Skeletal muscle satellite cell (primary cell): ENCODE data around the gene NFIB.

Experiments used
- H3K27me3 ChIP-seq: 2 replicates; pipeline ENCODE4 v1.7.0; 2013; ENCODE audit warnings: low read length; ENCODE audit not compliant: control insufficient read depth, insufficient read depth
- H3K36me3 ChIP-seq: 2 replicates; pipeline ENCODE4 v1.7.0; 2013; ENCODE audit warnings: mild to moderate bottlenecking, control low read depth, low read length; ENCODE audit not compliant: insufficient read depth
- H3K4me1 ChIP-seq: 2 replicates; pipeline ENCODE4 v1.7.0; 2013; ENCODE audit warnings: low read length; ENCODE audit not compliant: control insufficient read depth, insufficient read depth
- H3K4me2 ChIP-seq: 2 replicates; pipeline ENCODE4 v1.7.0; 2013; ENCODE audit warnings: mild to moderate bottlenecking, low read length
- H3K4me3 ChIP-seq: 2 replicates; pipeline ENCODE4 v1.7.0; 2013; ENCODE audit warnings: low read length
- H3K9ac ChIP-seq: 2 replicates; pipeline ENCODE4 v1.7.0; 2013; ENCODE audit warnings: mild to moderate bottlenecking, low read depth, low read length, moderate library complexity
- H3K9me3 ChIP-seq: replicated peaks from 2 replicates; pipeline ENCODE4 v1.7.0; 2013; ENCODE audit warnings: mild to moderate bottlenecking, control low read depth, low read length

NFIB gene

DNA sequence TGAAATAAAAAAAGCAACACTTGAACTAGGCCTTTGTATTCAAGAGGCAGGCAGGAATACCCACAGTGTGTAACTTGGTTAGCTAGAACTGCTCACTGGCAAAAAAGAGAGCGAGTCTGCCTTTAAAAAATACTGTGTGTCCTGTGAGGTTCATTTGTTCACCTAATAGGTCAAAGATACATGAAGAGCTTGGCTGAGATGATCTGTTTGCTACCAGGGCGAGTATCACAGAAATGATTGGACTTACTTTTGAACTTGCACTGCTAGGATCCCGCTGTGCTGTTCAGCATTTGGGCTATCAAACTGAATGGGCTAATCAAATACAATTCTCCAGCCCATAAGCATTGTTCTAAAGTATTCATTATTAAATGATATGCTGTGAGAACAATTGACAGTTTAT is 229.1 kb downstream of the NFIB start:
- no peak overlapping the region for H3K4me2 ChIP-seq
- H3K9ac ChIP-seq = no peak overlapping the region

DNA sequence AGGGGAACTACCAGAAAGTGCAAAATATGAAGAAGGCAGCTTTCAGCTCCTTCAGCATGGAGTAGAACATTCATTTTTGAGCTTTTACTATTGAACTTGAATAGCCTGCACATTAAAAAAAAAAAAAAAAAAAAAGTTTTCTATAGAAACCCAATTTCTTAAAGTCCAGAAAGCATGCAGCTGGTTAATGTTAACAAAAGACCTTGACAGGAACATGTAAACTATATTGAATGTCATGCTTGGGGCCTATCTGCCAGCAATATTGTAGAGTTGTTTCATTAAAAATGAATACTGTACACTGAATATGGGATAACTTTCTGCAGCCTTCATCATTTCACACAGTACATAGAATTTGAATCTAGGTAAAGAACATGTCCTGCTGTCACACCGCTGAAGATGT is 230.6 kb downstream of the NFIB start:
- Histone ChIP-seq H3K9me3 (no peaks in the 10 kb centered on the region), H3K9ac (no peak overlapping the region), H3K4me2 (no peak overlapping the region), H3K4me1 (no peaks in the 10 kb centered on the region), H3K27me3 (no peaks in the 10 kb centered on the region), H3K4me3 (no peak overlapping the region), H3K36me3 (no peaks in the 10 kb centered on the region)

More for the DNA sequence above, 229.1 kb downstream of the NFIB start:
- no peak overlapping the region for H3K4me3 ChIP-seq
- no peaks in the 10 kb centered on the region for H3K9me3 ChIP-seq
- no peaks in the 10 kb centered on the region for H3K27me3 ChIP-seq
- H3K36me3 ChIP-seq = no peaks in the 10 kb centered on the region
- peaks cover 13% of the 10 kb centered on the region for H3K4me1 ChIP-seq

DNA sequence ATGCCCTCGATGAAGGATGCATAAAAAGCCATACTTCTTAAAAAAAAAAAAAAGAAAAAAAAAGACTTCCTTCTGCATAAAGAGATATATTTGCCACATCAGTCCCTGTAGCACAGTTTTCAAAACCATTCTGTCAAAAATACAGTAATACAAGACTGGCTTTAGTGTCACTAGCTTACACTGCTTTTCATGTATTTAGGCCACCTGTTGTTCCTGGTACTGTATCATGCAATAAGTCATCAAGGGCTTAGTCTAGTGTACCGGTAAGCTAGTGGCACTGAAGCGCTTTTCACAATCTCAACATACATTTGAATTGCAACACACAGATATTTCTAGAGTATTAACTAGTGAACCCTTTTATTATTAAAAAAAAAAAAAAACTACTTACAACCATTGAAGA is 231.2 kb downstream of the NFIB start:
- H3K9me3 ChIP-seq = no peaks in the 10 kb centered on the region
- H3K27me3 ChIP-seq = no peaks in the 10 kb centered on the region
- no peak overlapping the region for H3K9ac ChIP-seq
- no peaks in the 10 kb centered on the region for H3K4me1 ChIP-seq
- H3K36me3 ChIP-seq = no peaks in the 10 kb centered on the region
- H3K4me3 ChIP-seq = no peak overlapping the region
- H3K4me2 ChIP-seq = no peak overlapping the region

DNA sequence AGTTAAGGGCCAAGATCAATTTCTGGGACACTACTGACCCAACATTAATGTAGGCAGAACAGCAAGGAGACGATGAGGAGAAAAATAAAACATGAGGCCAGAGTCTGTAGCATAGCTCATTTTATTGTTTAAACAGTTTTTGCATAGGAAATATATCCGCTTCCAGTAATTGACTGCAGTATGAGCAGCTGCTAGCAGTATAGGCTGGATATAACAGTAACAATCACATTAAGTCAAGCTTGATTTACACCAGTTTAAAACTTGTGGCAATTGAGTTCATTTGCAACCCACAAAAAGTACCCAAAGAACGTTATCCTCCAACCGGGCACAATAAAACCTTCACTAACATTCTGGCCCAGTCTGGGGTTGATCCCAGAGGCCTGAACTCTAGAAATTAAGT is 232.2 kb downstream of the NFIB start:
- no peak overlapping the region for H3K9ac ChIP-seq
- H3K4me3 ChIP-seq = no peak overlapping the region

DNA sequence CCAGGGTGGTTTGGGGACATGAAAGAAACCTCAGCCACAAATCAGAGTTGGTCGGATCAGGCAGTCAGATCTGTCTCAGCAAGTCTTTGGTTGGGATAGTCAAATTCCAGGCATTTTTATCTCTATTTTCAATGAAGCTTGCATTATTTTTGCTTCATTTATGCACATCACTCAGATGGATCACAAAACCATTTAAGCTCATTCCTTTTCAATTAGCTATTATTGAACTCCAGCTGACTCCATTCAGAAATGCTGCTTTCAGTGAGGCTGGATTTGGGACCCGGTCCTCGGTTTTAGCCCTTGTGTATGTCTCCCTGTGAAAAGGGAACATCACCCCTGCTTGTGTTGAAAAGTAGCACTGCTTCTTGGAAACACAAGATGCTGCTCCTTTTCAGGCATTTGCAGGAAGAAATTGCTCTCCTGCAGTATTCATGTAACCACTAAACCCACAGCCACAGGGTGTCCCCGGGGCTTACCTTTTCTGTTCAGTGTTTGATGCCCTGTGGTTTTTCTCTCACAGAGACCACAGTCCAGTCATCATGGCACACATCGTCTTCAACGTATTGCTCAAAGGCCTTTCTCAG is 232.9 kb downstream of the NFIB start:
- Histone ChIP-seq H3K4me1 (no peaks in the 10 kb centered on the region), H3K36me3 (no peaks in the 10 kb centered on the region), H3K27me3 (no peaks in the 10 kb centered on the region), H3K9me3 (no peaks in the 10 kb centered on the region), H3K9ac (no peak overlapping the region), H3K4me3 (no peak overlapping the region), H3K4me2 (no peak overlapping the region)

More for the DNA sequence above, 232.2 kb downstream of the NFIB start:
- H3K27me3 ChIP-seq = no peaks in the 10 kb centered on the region
- H3K4me1 ChIP-seq = no peaks in the 10 kb centered on the region
- H3K4me2 ChIP-seq = no peak overlapping the region
- no peaks in the 10 kb centered on the region for H3K9me3 ChIP-seq
- no peaks in the 10 kb centered on the region for H3K36me3 ChIP-seq

DNA sequence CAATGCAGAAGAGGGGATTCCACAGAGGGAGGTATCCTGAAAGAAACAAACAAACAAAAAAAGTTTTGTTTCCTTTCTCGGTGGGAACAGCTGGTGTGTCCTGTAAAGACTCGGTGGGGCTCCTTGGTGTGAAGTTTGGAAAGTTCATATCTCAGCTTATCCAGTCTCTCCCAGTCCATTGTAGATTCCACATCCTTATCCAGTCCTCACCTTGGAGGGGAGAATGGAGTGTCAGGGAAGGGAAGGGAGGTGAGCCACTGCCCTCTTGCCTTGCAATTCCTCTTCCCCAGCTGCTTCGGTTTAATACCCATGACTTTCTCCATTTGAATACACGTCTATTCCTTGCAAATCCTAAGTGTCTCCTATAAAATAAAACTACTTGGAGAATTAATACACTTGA is 234.5 kb downstream of the NFIB start:
- Histone ChIP-seq H3K4me1 (no peaks in the 10 kb centered on the region), H3K27me3 (no peaks in the 10 kb centered on the region), H3K4me2 (no peak overlapping the region), H3K36me3 (no peaks in the 10 kb centered on the region), H3K9me3 (no peaks in the 10 kb centered on the region), H3K9ac (no peak overlapping the region), H3K4me3 (no peak overlapping the region)

DNA sequence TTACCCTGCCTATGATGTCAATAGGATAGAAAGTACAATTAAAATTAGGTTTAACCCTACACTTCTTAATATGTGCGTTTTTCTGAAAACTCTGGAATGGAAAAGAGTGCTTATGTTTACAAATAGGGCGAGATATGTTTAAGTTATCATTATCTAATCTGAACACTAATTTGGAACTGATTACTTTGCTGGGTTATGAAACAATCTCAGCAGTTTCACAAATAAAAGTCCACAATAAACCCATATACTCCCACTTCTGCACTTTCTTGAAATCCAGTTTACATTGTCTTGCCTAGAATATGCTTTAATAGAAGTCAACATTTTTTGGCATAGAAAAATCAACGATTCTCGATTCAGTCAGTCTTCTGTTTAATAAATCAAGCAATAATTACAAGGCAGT is 236.3 kb downstream of the NFIB start:
- Histone ChIP-seq H3K9ac (no peak overlapping the region), H3K36me3 (no peaks in the 10 kb centered on the region), H3K4me1 (no peaks in the 10 kb centered on the region), H3K4me2 (no peak overlapping the region), H3K27me3 (no peaks in the 10 kb centered on the region), H3K9me3 (no peaks in the 10 kb centered on the region), H3K4me3 (no peak overlapping the region)

DNA sequence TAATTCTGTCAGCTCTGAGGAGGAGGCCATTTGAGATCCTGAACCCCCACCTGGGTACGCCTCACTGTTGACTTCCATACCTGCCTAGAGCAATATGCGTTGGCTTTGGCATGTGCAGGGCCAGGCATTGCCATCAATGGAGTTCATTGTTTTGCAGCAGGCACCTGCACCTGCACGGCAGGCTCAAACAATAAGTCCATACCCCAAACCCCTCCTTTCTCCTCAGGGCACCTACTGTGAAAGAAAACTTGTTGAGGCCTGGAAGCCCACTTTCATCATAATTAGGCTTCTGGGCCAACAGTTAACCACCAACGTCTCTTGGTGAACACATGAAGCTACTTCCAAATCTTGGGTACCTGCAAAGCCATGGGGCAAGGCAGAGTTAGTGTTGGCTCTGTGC is 238.7 kb downstream of the NFIB start:
- H3K36me3 ChIP-seq = no peaks in the 10 kb centered on the region
- no peak overlapping the region for H3K4me3 ChIP-seq
- H3K4me2 ChIP-seq = no peak overlapping the region
- no peaks in the 10 kb centered on the region for H3K27me3 ChIP-seq
- no peak overlapping the region for H3K9ac ChIP-seq
- H3K9me3 ChIP-seq = no peaks in the 10 kb centered on the region
- H3K4me1 ChIP-seq = no peaks in the 10 kb centered on the region

DNA sequence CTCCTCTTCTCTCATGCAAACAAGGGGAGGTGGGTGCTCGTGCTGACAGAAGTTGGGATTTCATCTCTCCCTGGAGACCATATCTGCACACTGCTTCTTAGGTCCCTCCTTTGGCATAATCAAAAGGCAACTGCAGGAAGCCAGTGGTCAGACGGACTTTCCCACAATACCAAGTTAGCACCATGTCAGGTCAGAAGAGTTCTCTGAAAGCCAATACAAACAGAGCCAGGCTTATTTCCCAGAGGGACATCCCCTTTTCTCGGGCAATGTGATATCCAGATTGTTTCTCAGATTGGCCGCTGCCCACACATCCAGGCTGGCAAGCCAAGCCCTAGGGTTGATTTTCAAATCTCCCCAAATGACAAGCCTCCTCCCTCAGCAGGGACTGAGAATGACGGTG is 241.1 kb downstream of the NFIB start:
- Histone ChIP-seq H3K4me3 (no peak overlapping the region), H3K9ac (no peak overlapping the region), H3K27me3 (no peaks in the 10 kb centered on the region), H3K4me2 (no peak overlapping the region), H3K9me3 (no peaks in the 10 kb centered on the region), H3K4me1 (no peaks in the 10 kb centered on the region), H3K36me3 (no peaks in the 10 kb centered on the region)

DNA sequence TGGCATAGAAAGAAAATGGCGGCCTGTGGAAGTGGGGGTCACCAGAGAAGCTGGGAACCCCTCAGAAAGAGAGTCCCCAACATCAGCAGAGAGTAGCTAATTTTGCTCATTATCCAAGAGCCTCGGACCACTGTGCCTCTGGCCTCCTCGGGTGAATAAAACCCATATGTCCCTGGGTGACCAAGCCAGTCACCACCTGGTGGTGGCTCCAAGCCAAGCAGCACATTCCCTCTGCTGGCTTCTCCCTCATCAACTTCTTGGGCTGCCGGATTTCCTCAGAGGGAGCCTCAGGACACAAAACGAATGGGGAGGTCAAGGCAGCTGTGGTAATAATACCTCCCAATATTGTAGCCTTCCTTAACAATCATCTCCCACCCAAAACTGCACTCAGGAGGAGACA is 242.5 kb downstream of the NFIB start:
- no peaks in the 10 kb centered on the region for H3K9me3 ChIP-seq
- no peak overlapping the region for H3K9ac ChIP-seq
- no peak overlapping the region for H3K4me2 ChIP-seq
- H3K4me1 ChIP-seq = no peaks in the 10 kb centered on the region
- H3K36me3 ChIP-seq = no peaks in the 10 kb centered on the region
- H3K4me3 ChIP-seq = no peak overlapping the region
- no peaks in the 10 kb centered on the region for H3K27me3 ChIP-seq

DNA sequence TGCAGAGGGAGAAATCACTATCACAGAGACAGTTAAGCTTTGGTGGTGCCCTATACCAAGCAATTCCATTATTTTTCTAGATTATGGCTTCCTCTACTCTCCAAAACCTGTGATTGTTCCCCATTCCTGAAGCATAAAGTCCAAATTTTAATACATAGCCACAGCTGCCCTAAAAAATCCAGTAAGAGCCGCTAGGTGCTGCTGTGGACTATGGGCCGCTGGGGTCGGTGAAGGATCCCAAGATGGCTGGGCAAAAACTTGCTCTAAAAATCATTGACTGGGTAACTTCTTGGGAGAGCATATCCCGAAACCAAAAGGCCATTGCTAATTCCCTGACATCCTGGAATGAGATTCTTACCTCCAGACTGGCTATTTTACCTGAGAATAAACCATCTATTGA is 245.3 kb downstream of the NFIB start:
- H3K9ac ChIP-seq = no peak overlapping the region
- H3K9me3 ChIP-seq = no peaks in the 10 kb centered on the region
- H3K27me3 ChIP-seq = no peaks in the 10 kb centered on the region
- no peaks in the 10 kb centered on the region for H3K36me3 ChIP-seq
- H3K4me1 ChIP-seq = no peaks in the 10 kb centered on the region
- no peak overlapping the region for H3K4me2 ChIP-seq
- no peak overlapping the region for H3K4me3 ChIP-seq

DNA sequence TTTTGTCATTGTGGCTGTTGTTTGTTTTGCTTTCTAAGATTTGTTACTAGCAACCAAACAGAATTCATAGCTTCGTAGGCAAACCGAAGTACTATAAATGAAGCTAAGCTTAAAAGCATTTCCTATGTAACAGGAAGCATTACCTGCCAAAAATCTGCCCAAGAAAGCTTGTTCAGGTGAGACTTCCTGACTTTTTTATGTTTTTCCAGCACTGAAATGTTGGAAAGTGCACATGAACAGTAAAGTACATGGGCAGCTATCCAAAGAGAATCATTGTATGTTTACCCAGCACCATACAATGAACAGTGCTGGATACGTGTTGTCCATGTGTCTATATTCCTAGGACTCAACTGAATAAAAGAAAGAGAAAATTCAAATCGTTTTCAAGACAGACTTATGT is 247.1 kb downstream of the NFIB start:
- Histone ChIP-seq H3K27me3 (no peaks in the 10 kb centered on the region), H3K4me1 (no peaks in the 10 kb centered on the region), H3K4me2 (no peak overlapping the region), H3K4me3 (no peak overlapping the region), H3K36me3 (no peaks in the 10 kb centered on the region), H3K9me3 (no peaks in the 10 kb centered on the region), H3K9ac (no peak overlapping the region)
